HEK293 (cell line): ENCODE results near the gene MYADML2.

Experiments
- CTCF ChIA-PET: fragments of 350-600 bp; formaldehyde crosslinking; extraction: SDS; loops from one replicate; lab custom pipeline; 2021; ENCODE audit warnings: antibody characterized with exemption; lab: Yijun Ruan, JAX
- POLR2A ChIA-PET: fragments of 300-600 bp; formaldehyde crosslinking; extraction: SDS; loops from one replicate; lab custom pipeline; 2020; ENCODE audit warnings: antibody characterized with exemption, inconsistent platforms; lab: Yijun Ruan, JAX
- H3K27ac ChIP-seq: fragments of 200-500 bp; sonication (Bioruptor generic); 2 replicates; pipeline ENCODE4 v1.5.1; 2014; ENCODE audit warnings: low read depth, low read length, control low read depth, inconsistent platforms; ENCODE audit errors: extremely low read depth
- H3K36me3 ChIP-seq, 2 experiments: fragments of 200-500 bp in 1 of 2; sonication (Bioruptor generic) in 1 of 2; 1 replicate in 1 of 2; 2 replicates in 1 of 2; pipeline ENCODE4 v1.5.1; 2014 to 2017; ENCODE audit warnings: inconsistent platforms in 2 of 2, low read length in 2 of 2; ENCODE audit not compliant: control insufficient read depth in 2 of 2, insufficient read depth in 1 of 2
- H3K4me1 ChIP-seq: fragments of 200-500 bp; sonication (Bioruptor generic); 2 replicates; pipeline ENCODE4 v1.5.1; 2014; ENCODE audit warnings: mild to moderate bottlenecking, low read length, inconsistent platforms; ENCODE audit not compliant: control insufficient read depth, insufficient read depth
- H3K4me3 ChIP-seq: 2 replicates; pipeline ENCODE4 v1.5.1; 2011; ENCODE audit warnings: low read depth, mild to moderate bottlenecking, control low read depth, low read length, moderate library complexity
- H3K9me3 ChIP-seq: fragments of 200-500 bp; sonication (Bioruptor generic); 2 replicates; pipeline ENCODE4 v1.5.1; 2014; ENCODE audit warnings: low read depth, low read length, inconsistent platforms; ENCODE audit not compliant: control insufficient read depth, insufficient read depth
- GLIS2 ChIP-seq: fragments of 450-650 bp; formaldehyde crosslinking; IDR thresholded peaks from 2 replicates; pipeline ENCODE4 v1.5.1; 2016; ENCODE audit warnings: missing biosample characterization, missing genetic modification characterization
- KLF7 ChIP-seq: fragments of 450-650 bp; formaldehyde crosslinking; IDR thresholded peaks from 2 replicates; pipeline ENCODE4 v1.5.1; 2016; ENCODE audit warnings: missing biosample characterization, missing genetic modification characterization, borderline replicate concordance
- KLF9 ChIP-seq: fragments of 450-650 bp; formaldehyde crosslinking; IDR thresholded peaks from 2 replicates; pipeline ENCODE4 v1.5.1; 2016; ENCODE audit warnings: missing biosample characterization, missing genetic modification characterization, low read depth
- REPIN1 ChIP-seq: fragments of 450-650 bp; formaldehyde crosslinking; IDR thresholded peaks from 2 replicates; pipeline ENCODE4 v1.5.1; 2017; ENCODE audit warnings: missing biosample characterization, missing genetic modification characterization, low read depth
- YY2 ChIP-seq: fragments of 450-650 bp; formaldehyde crosslinking; IDR thresholded peaks from 2 replicates; pipeline ENCODE4 v1.5.1; 2016; ENCODE audit warnings: missing biosample characterization, missing genetic modification characterization
- ZIC2 ChIP-seq: fragments of 450-650 bp; formaldehyde crosslinking; IDR thresholded peaks from 2 replicates; pipeline ENCODE4 v1.5.1; 2016; ENCODE audit warnings: missing biosample characterization, missing genetic modification characterization
- ZNF544 ChIP-seq: fragments of 450-650 bp; formaldehyde crosslinking; IDR thresholded peaks from 2 replicates; pipeline ENCODE4 v1.5.0; 2017; ENCODE audit warnings: missing biosample characterization, missing genetic modification characterization
- ZNF677 ChIP-seq: fragments of 450-650 bp; IDR thresholded peaks from 2 replicates; pipeline ENCODE4 v1.5.0; 2018; ENCODE audit warnings: missing biosample characterization, mild to moderate bottlenecking, missing genetic modification characterization, moderate library complexity
- ZNF747 ChIP-seq: fragments of 450-650 bp; formaldehyde crosslinking; IDR thresholded peaks from 2 replicates; pipeline ENCODE4 v1.5.1; 2016; ENCODE audit warnings: missing biosample characterization, missing genetic modification characterization
- ZNF830 ChIP-seq: fragments of 450-650 bp; IDR thresholded peaks from 2 replicates; pipeline ENCODE4 v1.5.0; 2018; ENCODE audit warnings: missing biosample characterization, missing genetic modification characterization, low read depth, mild to moderate bottlenecking, moderate library complexity
- TF ChIP-seq, protein P1 (sequence below): fragments of 450-650 bp; formaldehyde crosslinking; IDR thresholded peaks from 2 replicates; pipeline ENCODE4 v1.5.1; 2016; ENCODE audit warnings: missing biosample characterization, missing genetic modification characterization, borderline replicate concordance
- TF ChIP-seq, protein P2 (sequence below): fragments of 450-650 bp; formaldehyde crosslinking; conservative IDR thresholded peaks from 2 replicates; pipeline ENCODE4 v1.5.1; 2016; ENCODE audit warnings: low read depth, missing biosample characterization, missing genetic modification characterization
- TF ChIP-seq, protein P3 (sequence below): fragments of 450-650 bp; formaldehyde crosslinking; IDR thresholded peaks from 2 replicates; pipeline ENCODE4 v1.5.1; 2016; ENCODE audit warnings: missing biosample characterization, missing genetic modification characterization

MYADML2 gene

DNA sequence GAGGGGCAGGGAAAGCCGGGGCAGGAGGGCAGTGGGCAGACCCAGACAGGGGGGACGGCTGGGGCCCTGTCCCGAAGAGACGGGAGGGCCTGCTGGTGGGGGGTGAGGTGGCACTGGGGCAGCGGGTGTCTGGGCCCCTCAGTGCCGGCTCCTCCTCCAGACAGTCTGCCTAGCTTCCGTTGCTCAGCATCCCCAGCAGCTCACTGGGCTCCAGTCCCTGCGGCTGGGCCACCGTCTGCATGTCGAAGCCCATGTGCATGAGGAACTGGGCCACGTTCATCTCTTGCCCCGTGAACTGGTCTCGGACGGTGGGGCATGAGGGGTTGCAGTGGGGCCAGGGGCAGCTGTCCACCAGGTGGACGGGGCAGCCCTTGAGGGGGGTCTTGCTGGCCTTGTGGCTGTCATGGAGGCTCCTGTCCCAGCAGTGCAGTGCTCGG lies 5.8 kb upstream of the MYADML2 start:
- Histone ChIP-seq H3K27ac (no peak overlapping the region), H3K4me1 (no peaks in the 10 kb centered on the region), H3K9me3 (no peaks in the 10 kb centered on the region), H3K36me3 (no peaks in the 10 kb centered on the region), H3K4me3 (no peak overlapping the region)
- POLR2A ChIA-PET: interaction anchor here (1.6 kb wide), 1 partner anchor 15 kb away, joined by 4 read pairs; no protein-coding TSS in a partner anchor
- CTCF ChIA-PET: interaction anchor here (0.7 to 2.6 kb wide), 5 partner anchors 35 to 271 kb away, joined by 3 to 12 read pairs (median 4); partner anchors contain the start of gene SIRT7
- TF ChIP-seq YY2 (tag by site-specific recombination): no peak
- peak; percentile 54 for TF ChIP-seq GLIS2 (tag by site-specific recombination)

DNA sequence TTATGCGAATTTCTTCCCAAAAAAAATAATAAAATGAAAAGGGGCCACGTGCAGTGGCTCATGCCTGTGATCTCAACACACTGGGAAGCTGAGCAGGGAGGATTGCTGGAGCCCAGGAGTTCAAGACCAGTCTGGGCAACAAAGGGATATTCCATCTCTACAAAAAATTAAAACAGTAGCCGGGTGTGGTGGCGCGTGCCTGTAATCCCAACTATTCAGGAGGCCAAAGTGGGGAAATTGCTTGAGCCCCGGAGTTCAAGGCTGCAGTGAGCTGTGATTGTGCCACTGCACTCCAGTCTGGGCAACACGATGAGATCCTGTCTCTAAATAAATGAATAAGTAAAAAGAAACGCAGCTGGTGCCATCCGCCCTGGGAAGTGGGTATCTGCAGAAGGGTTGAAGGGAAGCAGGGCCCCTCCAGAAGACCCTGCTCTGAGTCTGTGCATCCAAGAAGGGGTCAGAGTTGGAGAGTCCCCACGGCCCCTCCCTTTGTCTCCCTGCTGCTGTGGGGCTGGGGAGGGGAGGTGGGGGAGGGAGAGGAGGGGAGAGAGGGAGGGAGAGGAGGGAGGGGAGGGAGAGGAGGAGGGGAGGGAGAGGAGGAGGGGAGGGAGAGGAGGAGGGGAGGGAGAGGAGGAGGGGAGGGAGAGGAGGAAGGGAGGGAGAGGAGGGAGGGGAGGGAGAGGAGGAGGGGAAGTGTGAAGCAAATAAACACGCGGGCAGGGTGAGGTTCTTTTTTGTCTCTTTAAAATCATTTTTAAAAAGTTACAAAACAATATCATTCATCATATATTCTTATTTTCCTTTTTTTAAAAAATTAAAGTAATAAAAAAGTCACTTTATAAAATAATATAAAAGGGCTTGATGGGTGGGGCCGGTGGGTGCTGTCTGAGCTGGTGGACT lies 5.0 kb upstream of the MYADML2 start:
- Histone ChIP-seq H3K27ac (no peak overlapping the region), H3K9me3 (no peaks in the 10 kb centered on the region), H3K36me3 (no peaks in the 10 kb centered on the region), H3K4me3 (no peak overlapping the region), H3K4me1 (no peaks in the 10 kb centered on the region)
- ChIA-PET CTCF (interaction anchor here (0.6 to 0.9 kb wide), 4 partner anchors 18 to 82 kb away, joined by 3 read pairs; partner anchors contain the start of gene CENPX), POLR2A (interaction anchor here (1.6 kb wide), 1 partner anchor 14 kb away, joined by 4 read pairs; no protein-coding TSS in a partner anchor)
- TF ChIP-seq, protein P1, sequence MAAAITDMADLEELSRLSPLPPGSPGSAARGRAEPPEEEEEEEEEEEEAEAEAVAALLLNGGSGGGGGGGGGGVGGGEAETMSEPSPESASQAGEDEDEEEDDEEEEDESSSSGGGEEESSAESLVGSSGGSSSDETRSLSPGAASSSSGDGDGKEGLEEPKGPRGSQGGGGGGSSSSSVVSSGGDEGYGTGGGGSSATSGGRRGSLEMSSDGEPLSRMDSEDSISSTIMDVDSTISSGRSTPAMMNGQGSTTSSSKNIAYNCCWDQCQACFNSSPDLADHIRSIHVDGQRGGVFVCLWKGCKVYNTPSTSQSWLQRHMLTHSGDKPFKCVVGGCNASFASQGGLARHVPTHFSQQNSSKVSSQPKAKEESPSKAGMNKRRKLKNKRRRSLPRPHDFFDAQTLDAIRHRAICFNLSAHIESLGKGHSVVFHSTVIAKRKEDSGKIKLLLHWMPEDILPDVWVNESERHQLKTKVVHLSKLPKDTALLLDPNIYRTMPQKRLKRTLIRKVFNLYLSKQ: no peak
- TF ChIP-seq ZNF747 (tag by site-specific recombination) (no peak), ZNF830 (no peak), ZNF544 (tag by site-specific recombination) (no peak), ZNF677 (no peak)
- TF ChIP-seq, protein P2, sequence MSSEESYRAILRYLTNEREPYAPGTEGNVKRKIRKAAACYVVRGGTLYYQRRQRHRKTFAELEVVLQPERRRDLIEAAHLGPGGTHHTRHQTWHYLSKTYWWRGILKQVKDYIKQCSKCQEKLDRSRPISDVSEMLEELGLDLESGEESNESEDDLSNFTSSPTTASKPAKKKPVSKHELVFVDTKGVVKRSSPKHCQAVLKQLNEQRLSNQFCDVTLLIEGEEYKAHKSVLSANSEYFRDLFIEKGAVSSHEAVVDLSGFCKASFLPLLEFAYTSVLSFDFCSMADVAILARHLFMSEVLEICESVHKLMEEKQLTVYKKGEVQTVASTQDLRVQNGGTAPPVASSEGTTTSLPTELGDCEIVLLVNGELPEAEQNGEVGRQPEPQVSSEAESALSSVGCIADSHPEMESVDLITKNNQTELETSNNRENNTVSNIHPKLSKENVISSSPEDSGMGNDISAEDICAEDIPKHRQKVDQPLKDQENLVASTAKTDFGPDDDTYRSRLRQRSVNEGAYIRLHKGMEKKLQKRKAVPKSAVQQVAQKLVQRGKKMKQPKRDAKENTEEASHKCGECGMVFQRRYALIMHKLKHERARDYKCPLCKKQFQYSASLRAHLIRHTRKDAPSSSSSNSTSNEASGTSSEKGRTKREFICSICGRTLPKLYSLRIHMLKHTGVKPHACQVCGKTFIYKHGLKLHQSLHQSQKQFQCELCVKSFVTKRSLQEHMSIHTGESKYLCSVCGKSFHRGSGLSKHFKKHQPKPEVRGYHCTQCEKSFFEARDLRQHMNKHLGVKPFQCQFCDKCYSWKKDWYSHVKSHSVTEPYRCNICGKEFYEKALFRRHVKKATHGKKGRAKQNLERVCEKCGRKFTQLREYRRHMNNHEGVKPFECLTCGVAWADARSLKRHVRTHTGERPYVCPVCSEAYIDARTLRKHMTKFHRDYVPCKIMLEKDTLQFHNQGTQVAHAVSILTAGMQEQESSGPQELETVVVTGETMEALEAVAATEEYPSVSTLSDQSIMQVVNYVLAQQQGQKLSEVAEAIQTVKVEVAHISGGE: no peak
- TF ChIP-seq, protein P3, sequence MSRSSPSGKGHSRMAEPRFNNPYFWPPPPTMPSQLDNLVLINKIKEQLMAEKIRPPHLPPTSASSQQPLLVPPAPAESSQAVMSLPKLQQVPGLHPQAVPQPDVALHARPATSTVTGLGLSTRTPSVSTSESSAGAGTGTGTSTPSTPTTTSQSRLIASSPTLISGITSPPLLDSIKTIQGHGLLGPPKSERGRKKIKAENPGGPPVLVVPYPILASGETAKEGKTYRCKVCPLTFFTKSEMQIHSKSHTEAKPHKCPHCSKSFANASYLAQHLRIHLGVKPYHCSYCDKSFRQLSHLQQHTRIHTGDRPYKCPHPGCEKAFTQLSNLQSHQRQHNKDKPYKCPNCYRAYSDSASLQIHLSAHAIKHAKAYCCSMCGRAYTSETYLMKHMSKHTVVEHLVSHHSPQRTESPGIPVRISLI (tag by site-specific recombination): no peak

DNA sequence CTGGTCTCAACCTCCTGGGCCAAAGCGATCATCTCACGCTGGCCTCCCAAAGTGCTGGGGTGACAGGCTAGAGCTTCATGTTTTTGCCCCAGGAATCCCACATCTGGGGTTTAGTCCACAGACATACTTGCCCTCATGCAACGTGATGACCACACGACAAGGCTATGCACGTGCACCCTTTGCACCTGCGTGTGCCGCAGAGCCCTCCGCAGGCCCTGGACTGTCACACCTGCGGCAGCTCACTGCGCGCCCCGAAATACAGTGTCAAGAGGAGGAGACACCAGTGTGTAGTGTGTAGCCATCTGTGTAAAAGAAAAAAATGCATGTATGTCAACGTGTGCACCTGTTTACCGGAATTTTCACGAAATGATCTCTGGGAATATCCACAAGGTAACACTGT lies 3.5 kb upstream of the MYADML2 start:
- POLR2A ChIA-PET: interaction anchor here (1.0 kb wide), 1 partner anchor 17 kb away, joined by 10 read pairs; no protein-coding TSS in a partner anchor
- H3K36me3 ChIP-seq: no peaks in the 10 kb centered on the region
- no peak overlapping the region for H3K4me3 ChIP-seq
- TF ChIP-seq KLF7 (tag by site-specific recombination): no peak
- no peak for TF ChIP-seq KLF9 (tag by site-specific recombination)
- TF ChIP-seq REPIN1 (tag by site-specific recombination): no peak
- TF ChIP-seq ZIC2 (tag by site-specific recombination): no peak
- TF ChIP-seq, all 188 proteins: peak for 0
- H3K4me1 ChIP-seq: no peaks in the 10 kb centered on the region
- H3K9me3 ChIP-seq: no peaks in the 10 kb centered on the region
- CTCF ChIA-PET: interaction anchor here (0.7 to 1.8 kb wide), 2 partner anchors 9 to 85 kb away, joined by 5 to 8 read pairs; no protein-coding TSS in a partner anchor
- H3K27ac ChIP-seq: no peak overlapping the region
